MG63 (cell line): Measurements from ENCODE around the gene RAB4B. TPM values are rescaled to one million over a fixed set of nuclear protein-coding genes. Genes with fewer than 3 reads are reported as not detected.
"Not testable (repeated sequence)": the region's sequence is repeated elsewhere in the genome, so short reads cannot be mapped to it uniquely, and the experiment has no call there.

Source experiments
- DNase-seq: peaks from one replicate; pipeline ENCODE4 v3.0.0-alpha.2; 2020
- H3K27me3 ChIP-seq: fragments of 250-450 bp; sonication (Bioruptor Pico); 2 replicates; pipeline ENCODE4 v1.5.1; 2020; ENCODE audit warnings: mild to moderate bottlenecking, moderate library complexity
- H3K36me3 ChIP-seq: fragments of 250-450 bp; sonication (Bioruptor Pico); 2 replicates; pipeline ENCODE4 v1.5.1; 2020; ENCODE audit warnings: mild to moderate bottlenecking, moderate library complexity
- H3K4me3 ChIP-seq: fragments of 250-450 bp; sonication (Bioruptor Pico); 2 replicates; pipeline ENCODE4 v1.5.1; 2020; ENCODE audit warnings: mild to moderate bottlenecking, moderate library complexity
- H3K9me3 ChIP-seq: fragments of 250-450 bp; sonication (Bioruptor Pico); 2 replicates; pipeline ENCODE4 v1.5.1; 2020; ENCODE audit warnings: mild to moderate bottlenecking, moderate library complexity
- total RNA-seq: library from RNA; depleted of rRNA; stranded (reverse); fragments of >200 nt; shearing (Covaris generic); gene quantifications from 2 replicates; pipeline ENCODE4 v1.2.3, GENCODE V29; 2014; ENCODE audit warnings: low replicate concordance; rRNA removed

The RAB4B gene
- 34.4 and 41.2 TPM in 2 replicates for total RNA-seq

GRCh38 chr19:40777937-40778705 is at the start of gene RAB4B:
Gene RAB4B (plus strand): TSS chr19:40778247. CDS start chr19:40778376, 129 bp downstream.
- no peaks in the 10 kb centered on the region for H3K9me3 ChIP-seq
- DNase-seq: peak; percentile 100
- no peaks in the 10 kb centered on the region for H3K27me3 ChIP-seq
- H3K36me3 ChIP-seq: no peaks in the 10 kb centered on the region
- H3K4me3 ChIP-seq: peak within 1 kb of the TSS; percentile 70

GRCh38 chr19:40730065-40730464 is 48.0 kb upstream of the RAB4B start:
- not testable (repeated sequence) for DNase-seq, H3K4me3 ChIP-seq, H3K9me3 ChIP-seq, H3K27me3 ChIP-seq
- H3K36me3 ChIP-seq: peaks cover 64% of the 10 kb centered on the region

- H3K9me3 ChIP-seq, H3K27me3 ChIP-seq, H3K4me3 ChIP-seq, DNase-seq: not testable (repeated sequence)
- peaks cover 61% of the 10 kb centered on the region for H3K36me3 ChIP-seq
These were observed 45.7 kb upstream of the RAB4B start for GRCh38 chr19:40732304-40732703.

GRCh38 chr19:40733149-40733548 is 44.9 kb upstream of the RAB4B start:
- no peak for DNase-seq
- no peaks in the 10 kb centered on the region for H3K9me3 ChIP-seq
- peaks cover 59% of the 10 kb centered on the region for H3K36me3 ChIP-seq
- H3K4me3 ChIP-seq: no peak overlapping the region
- H3K27me3 ChIP-seq: no peaks in the 10 kb centered on the region

- H3K9me3 ChIP-seq: no peaks in the 10 kb centered on the region
- no peak overlapping the region for H3K4me3 ChIP-seq
- H3K36me3 ChIP-seq: peaks cover 63% of the 10 kb centered on the region
- DNase-seq: no peak
- H3K27me3 ChIP-seq: no peaks in the 10 kb centered on the region
These were observed 42.9 kb upstream of the RAB4B start for GRCh38 chr19:40735013-40735771.

GRCh38 chr19:40736661-40737060 is 41.4 kb upstream of the RAB4B start:
- no peak for DNase-seq
- Histone ChIP-seq H3K9me3 (no peaks in the 10 kb centered on the region), H3K36me3 (peaks cover 55% of the 10 kb centered on the region), H3K27me3 (no peaks in the 10 kb centered on the region), H3K4me3 (no peak overlapping the region)

- DNase-seq: no peak
- no peaks in the 10 kb centered on the region for H3K9me3 ChIP-seq
- no peak overlapping the region for H3K4me3 ChIP-seq
- peaks cover 59% of the 10 kb centered on the region for H3K36me3 ChIP-seq
- H3K27me3 ChIP-seq: no peaks in the 10 kb centered on the region
These were observed 40.9 kb upstream of the RAB4B start for GRCh38 chr19:40737102-40737644.

GRCh38 chr19:40739030-40739839 is 38.8 kb upstream of the RAB4B start:
- H3K27me3 ChIP-seq: no peaks in the 10 kb centered on the region
- no peak for DNase-seq
- peaks cover 48% of the 10 kb centered on the region for H3K36me3 ChIP-seq
- H3K9me3 ChIP-seq: no peaks in the 10 kb centered on the region
- H3K4me3 ChIP-seq: no peak overlapping the region

GRCh38 chr19:40739871-40740703 is 38.0 kb upstream of the RAB4B start:
- no peaks in the 10 kb centered on the region for H3K9me3 ChIP-seq
- H3K36me3 ChIP-seq: peaks cover 43% of the 10 kb centered on the region
- no peaks in the 10 kb centered on the region for H3K27me3 ChIP-seq
- H3K4me3 ChIP-seq: no peak overlapping the region
- DNase-seq: no peak

GRCh38 chr19:40740747-40741146 is 37.3 kb upstream of the RAB4B start:
- no peaks in the 10 kb centered on the region for H3K9me3 ChIP-seq
- H3K4me3 ChIP-seq: no peak overlapping the region
- H3K36me3 ChIP-seq: peaks cover 37% of the 10 kb centered on the region
- DNase-seq: peak; percentile 26
- no peaks in the 10 kb centered on the region for H3K27me3 ChIP-seq

GRCh38 chr19:40741527-40742390 is 36.3 kb upstream of the RAB4B start:
- peaks cover 34% of the 10 kb centered on the region for H3K36me3 ChIP-seq
- no peaks in the 10 kb centered on the region for H3K9me3 ChIP-seq
- no peak for DNase-seq
- no peak overlapping the region for H3K4me3 ChIP-seq
- no peaks in the 10 kb centered on the region for H3K27me3 ChIP-seq

GRCh38 chr19:40742477-40742876 is 35.6 kb upstream of the RAB4B start:
- Histone ChIP-seq H3K27me3 (no peaks in the 10 kb centered on the region), H3K4me3 (no peak overlapping the region), H3K36me3 (peaks cover 28% of the 10 kb centered on the region), H3K9me3 (no peaks in the 10 kb centered on the region)
- no peak for DNase-seq

- Histone ChIP-seq H3K27me3 (no peaks in the 10 kb centered on the region), H3K36me3 (peaks cover 26% of the 10 kb centered on the region), H3K4me3 (no peak overlapping the region), H3K9me3 (no peaks in the 10 kb centered on the region)
- no peak for DNase-seq
These were observed 35.2 kb upstream of the RAB4B start for GRCh38 chr19:40742886-40743285.

GRCh38 chr19:40743926-40744325 is 34.1 kb upstream of the RAB4B start:
- Histone ChIP-seq H3K9me3 (no peaks in the 10 kb centered on the region), H3K36me3 (peaks cover 17% of the 10 kb centered on the region), H3K4me3 (no peak overlapping the region), H3K27me3 (no peaks in the 10 kb centered on the region)
- DNase-seq: no peak
